ENCODE data around the gene BMP7. TPM values are rescaled to one million over a fixed set of nuclear protein-coding genes. Genes with fewer than 3 reads are reported as not detected.

Gene BMP7
- total and polyA plus RNA-seq, 2 donors (not counting 3 experiments of a cell fraction or from before 2014, with no cell fraction given), result not detected

- no TSS peak for BruUV-seq (replicated peaks)
- ChIA-PET POLR2A (no interaction called here), CTCF (no interaction called here)
- no peak overlapping the region for H2AFZ ChIP-seq (ENCODE audit: low read depth, low read length)
- no peak for TF ChIP-seq EZH2 (IDR thresholded peaks at IDR 0.05; ENCODE audit: borderline replicate concordance, low read depth, low read length, severe bottlenecking)
- no peak overlapping the region for H3K9ac ChIP-seq (replicated peaks; ENCODE audit: extremely low read depth, insufficient read depth, low read length)
- H3K4me2 ChIP-seq (ENCODE audit: insufficient read depth, low read length), result no peak overlapping the region
- no peaks in the 10 kb centered on the region for H3K36me3 ChIP-seq (ENCODE audit: control insufficient read depth in 2 of 2, extremely low read depth in 1 of 2, insufficient read depth in 2 of 2, low read length in 2 of 2)
- peaks cover 3% of the 10 kb centered on the region for H3K9me3 ChIP-seq (replicated peaks; ENCODE audit: control insufficient read depth, insufficient read depth, low read length)
- H3K79me2 ChIP-seq (ENCODE audit: control insufficient read depth, insufficient read depth, low read length), result no peaks in the 10 kb centered on the region
- H3K9me1 ChIP-seq (replicated peaks; ENCODE audit: control insufficient read depth, extremely low read depth, insufficient read depth, low read length), result no peaks in the 10 kb centered on the region
- no peaks in the 10 kb centered on the region for H3K27me3 ChIP-seq (ENCODE audit: control insufficient read depth in 2 of 2, insufficient read depth in 2 of 2, low read length in 2 of 2)
- FAIRE-seq (no peak), DNase-seq (ENCODE audit: low read depth, low spot score) (no peak)
- no peaks in the 10 kb centered on the region for H4K20me1 ChIP-seq (replicated peaks; ENCODE audit: control insufficient read depth, extremely low read depth, insufficient read depth, low read length)
- dilution Hi-C loops (cut with MboI; ENCODE audit: extremely low pct_ligation_motif_present, low sequenced_read_pairs) (no loop called here), intact Hi-C loops (cut with micrococcal nuclease) (no loop called here)
- H3K27ac ChIP-seq (ENCODE audit: insufficient read depth, low read depth, low read length), result no peak overlapping the region
- H3K4me1 ChIP-seq (ENCODE audit: control insufficient read depth, extremely low read depth, insufficient read depth, low read length), result no peaks in the 10 kb centered on the region
- H3K4me3 ChIP-seq (replicated peaks in 1 of 3; ENCODE audit: insufficient read depth in 1 of 3, low read depth in 1 of 3, low read length in 3 of 3), result no peak overlapping the region
Measured at GRCh38 chr20:57195469-57196100, 70.9 kb downstream of the BMP7 start.

- Histone ChIP-seq H3K27me3 (ENCODE audit: control insufficient read depth in 2 of 2, insufficient read depth in 2 of 2, low read length in 2 of 2) (no peaks in the 10 kb centered on the region), H3K27ac (ENCODE audit: insufficient read depth, low read depth, low read length) (no peak overlapping the region), H3K9me1 (replicated peaks; ENCODE audit: control insufficient read depth, extremely low read depth, insufficient read depth, low read length) (no peaks in the 10 kb centered on the region), H3K4me2 (ENCODE audit: insufficient read depth, low read length) (no peak overlapping the region), H4K20me1 (replicated peaks; ENCODE audit: control insufficient read depth, extremely low read depth, insufficient read depth, low read length) (no peaks in the 10 kb centered on the region), H3K36me3 (ENCODE audit: control insufficient read depth in 2 of 2, extremely low read depth in 1 of 2, insufficient read depth in 2 of 2, low read length in 2 of 2) (no peaks in the 10 kb centered on the region), H3K4me1 (ENCODE audit: control insufficient read depth, extremely low read depth, insufficient read depth, low read length) (no peaks in the 10 kb centered on the region), H3K4me3 (replicated peaks in 1 of 3; ENCODE audit: insufficient read depth in 1 of 3, low read depth in 1 of 3, low read length in 3 of 3) (no peak overlapping the region), H3K79me2 (ENCODE audit: control insufficient read depth, insufficient read depth, low read length) (no peaks in the 10 kb centered on the region), H3K9ac (replicated peaks; ENCODE audit: extremely low read depth, insufficient read depth, low read length) (no peak overlapping the region), H2AFZ (ENCODE audit: low read depth, low read length) (no peak overlapping the region), H3K9me3 (replicated peaks; ENCODE audit: control insufficient read depth, insufficient read depth, low read length) (peaks cover 3% of the 10 kb centered on the region)
- intact Hi-C loops (cut with micrococcal nuclease) (no loop called here), dilution Hi-C loops (cut with MboI; ENCODE audit: extremely low pct_ligation_motif_present, low sequenced_read_pairs) (no loop called here)
- ChIA-PET POLR2A (no interaction called here), CTCF (no interaction called here)
- TF ChIP-seq MAX (IDR thresholded peaks at IDR 0.05; ENCODE audit: insufficient read depth, insufficient read length) (no peak), POLR2A (IDR thresholded peaks at IDR 0.05; ENCODE audit: low read depth, low read length) (no peak), POLR2AphosphoS5 (IDR thresholded peaks at IDR 0.05; ENCODE audit: insufficient read depth, low read depth, low read length) (no peak), JUN (IDR thresholded peaks at IDR 0.05; ENCODE audit: borderline replicate concordance, insufficient read depth, insufficient read length, low read depth) (no peak), EZH2 (IDR thresholded peaks at IDR 0.05; ENCODE audit: borderline replicate concordance, low read depth, low read length, severe bottlenecking) (no peak), CTCF (IDR thresholded peaks at IDR 0.05; ENCODE audit: extremely low read depth in 1 of 2, insufficient read depth in 1 of 2, low read depth in 1 of 2, low read length in 2 of 2) (no peak), GATA2 (IDR thresholded peaks at IDR 0.05; ENCODE audit: insufficient read depth, insufficient read length, low read depth, low read length) (no peak), MYC (IDR thresholded peaks at IDR 0.05; ENCODE audit: low read depth, low read length) (no peak), FOS (IDR thresholded peaks at IDR 0.05; ENCODE audit: borderline replicate concordance, insufficient read depth, low read length) (no peak)
- no TSS peak for BruUV-seq (replicated peaks)
- DNase-seq (ENCODE audit: low read depth, low spot score) (no peak), FAIRE-seq (no peak)
Measured at GRCh38 chr20:57195023-57195422, 71.4 kb downstream of the BMP7 start.

Measured in endothelial cell of umbilical vein (primary cell).